GM19467 (cell line): Measurements from ENCODE around the gene ATG4C.
"Not testable (repeated sequence)": the region's sequence is repeated elsewhere in the genome, so short reads cannot be mapped to it uniquely, and the experiment has no call there.

Experiments
- ATAC-seq: cut with Tn5 transposase; IDR thresholded peaks from one replicate; pipeline ENCODE4 v1.9.1; 2021; ENCODE audit warnings: mild to moderate bottlenecking, moderate library complexity; ENCODE audit not compliant: unreplicated experiment

ATG4C gene

DNA sequence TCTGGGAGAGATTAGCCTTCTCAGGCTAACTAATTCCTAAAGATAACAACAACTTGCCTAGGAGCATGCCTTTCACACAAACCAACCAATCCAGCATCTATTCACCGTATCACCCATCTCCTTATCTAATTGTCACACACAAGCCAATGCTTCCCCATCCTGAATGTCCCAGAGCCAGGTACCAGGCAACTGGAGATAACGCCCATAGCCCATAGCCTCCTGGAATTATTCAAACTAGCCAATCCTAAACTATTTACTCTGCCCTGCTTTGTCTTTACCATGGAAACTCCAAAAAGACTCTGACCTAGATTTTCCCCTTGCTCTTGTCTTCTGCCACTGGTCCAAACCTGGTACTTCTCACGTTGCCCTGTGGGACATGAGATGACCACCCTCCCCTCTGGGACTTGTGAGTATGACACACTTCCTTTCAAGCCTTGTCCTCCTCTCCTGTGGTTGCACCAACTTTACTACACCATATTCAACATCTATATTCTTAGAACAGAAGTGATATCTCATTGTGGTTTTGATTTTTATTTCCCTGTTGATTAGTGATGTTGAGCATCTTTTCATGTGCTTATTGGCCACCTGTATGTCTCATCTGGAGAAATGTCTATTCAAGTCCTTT, 8.8 kb upstream of the ATG4C start:
- ATAC-seq = no peak

DNA sequence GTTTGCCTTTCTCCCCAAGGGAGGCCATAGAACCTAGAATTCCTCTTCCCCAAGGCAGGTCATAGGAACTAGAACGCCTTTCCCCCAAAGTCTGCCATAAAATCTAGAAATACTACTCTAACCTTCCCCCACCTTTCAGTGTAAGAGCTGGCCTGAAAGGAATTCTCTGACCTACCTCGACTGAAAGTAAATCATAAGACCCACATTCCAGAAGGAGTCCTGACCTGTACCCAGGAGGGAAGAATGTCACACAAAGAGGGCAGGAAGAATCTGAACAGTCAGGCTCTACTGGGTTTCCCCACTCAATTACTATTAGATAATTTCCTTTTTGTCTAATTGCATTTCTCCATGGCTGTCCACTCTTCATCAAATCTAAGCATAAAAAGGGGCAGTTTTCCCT, 5.7 kb upstream of the ATG4C start:
- ATAC-seq = no peak

DNA sequence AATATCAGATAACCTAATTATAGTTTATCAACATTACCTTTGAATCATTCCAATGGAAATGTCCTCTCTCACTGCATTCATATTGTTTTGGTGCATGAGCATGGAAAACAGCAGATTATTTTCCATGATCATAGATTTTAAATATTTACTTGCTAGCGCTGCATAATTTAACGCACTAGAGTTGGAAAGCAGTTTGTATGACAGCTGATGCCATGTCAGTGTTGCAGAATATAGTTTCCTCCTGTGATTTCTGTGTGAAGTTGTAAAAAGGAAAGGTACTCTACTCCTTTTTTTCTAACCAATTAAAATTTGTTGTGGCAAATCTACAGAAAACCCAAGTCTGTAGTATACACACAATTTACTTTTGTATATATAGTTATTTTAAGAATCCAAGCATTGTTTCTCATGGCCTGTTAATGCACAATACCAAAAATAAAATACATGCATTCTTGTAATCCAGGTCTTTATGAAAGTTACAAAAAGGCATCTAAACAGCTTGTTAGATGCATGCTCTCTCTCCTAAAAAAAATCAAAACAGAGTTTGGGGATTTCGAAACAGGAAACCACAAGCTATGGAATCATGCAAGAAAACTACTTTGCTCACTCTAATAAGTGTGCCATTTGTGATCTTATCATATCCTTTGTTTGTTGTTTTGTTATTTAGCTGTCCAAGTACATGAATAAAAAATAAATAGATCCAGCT, 1.9 kb upstream of the ATG4C start:
- no peak for ATAC-seq

DNA sequence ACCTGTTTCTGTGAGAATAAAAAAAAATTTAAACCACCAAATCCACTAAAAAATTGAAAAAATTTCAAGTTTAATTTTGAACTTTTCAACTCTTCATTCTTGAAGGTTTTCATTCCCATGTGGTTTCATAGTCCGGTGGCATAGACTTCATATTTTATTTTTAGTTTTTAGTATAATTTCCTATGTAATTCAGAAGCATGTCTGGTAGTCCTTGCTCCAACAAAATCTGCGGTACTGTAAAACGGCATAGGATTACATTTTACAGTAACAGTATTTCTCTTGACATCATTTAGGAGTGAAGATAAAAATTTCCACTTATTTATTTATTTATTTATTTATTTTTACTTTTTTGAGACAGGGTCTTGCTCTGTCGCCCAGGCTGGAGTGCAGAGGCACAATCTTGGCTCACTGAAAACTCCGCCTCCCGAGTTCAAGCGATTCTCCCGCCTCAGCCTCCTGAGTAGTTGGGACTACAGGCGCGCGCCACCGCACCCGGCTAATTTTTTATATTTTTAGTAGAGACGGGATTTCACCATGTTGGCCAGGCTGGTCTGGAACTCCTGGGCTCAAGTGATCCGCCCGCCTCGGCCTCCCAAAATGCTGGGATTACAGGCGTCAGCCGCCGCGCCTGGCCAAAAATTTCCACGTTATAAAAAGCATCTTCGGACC, 1.3 kb upstream of the ATG4C start:
- not testable (repeated sequence) for ATAC-seq

DNA sequence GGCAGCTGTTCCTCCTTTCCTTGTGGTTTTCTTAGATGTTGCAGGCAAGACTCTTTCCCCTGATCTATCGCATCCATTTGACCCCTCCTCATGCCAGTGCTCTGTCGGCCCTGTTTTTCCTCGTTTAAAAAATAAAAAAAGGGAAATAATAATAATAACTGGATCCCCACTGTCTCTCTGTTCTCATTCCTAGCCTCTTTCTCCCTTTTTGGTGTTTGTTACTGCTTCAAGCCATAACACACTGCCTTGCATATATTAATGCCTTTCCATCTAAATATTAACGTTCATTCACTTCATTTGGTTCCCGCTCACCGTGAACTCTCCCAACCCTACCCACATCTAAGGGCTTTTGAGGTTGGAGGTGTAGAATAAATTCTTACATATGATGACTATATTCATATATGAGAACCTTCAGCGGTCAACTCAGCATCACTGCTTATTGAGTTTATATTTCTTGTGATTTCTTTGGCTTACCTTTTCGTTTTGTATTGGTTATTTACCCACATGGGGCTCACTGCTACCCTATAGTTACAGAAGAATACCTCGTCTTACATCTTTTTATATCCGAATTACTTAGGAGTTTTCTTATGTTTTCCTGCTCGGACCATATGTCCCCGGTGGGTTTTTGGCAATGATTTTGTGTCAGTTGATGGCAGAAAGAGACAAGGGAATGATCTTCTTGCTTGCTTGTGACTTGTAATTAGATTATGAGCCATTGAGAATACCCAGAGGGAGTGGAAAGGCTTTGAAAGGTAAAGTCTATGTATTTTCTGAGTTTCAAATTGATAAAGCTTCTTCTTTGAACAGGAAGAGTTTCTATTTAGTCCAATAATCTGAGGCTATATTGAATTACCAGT, 805 bp downstream of the ATG4C start:
- peak; percentile 11 for ATAC-seq

DNA sequence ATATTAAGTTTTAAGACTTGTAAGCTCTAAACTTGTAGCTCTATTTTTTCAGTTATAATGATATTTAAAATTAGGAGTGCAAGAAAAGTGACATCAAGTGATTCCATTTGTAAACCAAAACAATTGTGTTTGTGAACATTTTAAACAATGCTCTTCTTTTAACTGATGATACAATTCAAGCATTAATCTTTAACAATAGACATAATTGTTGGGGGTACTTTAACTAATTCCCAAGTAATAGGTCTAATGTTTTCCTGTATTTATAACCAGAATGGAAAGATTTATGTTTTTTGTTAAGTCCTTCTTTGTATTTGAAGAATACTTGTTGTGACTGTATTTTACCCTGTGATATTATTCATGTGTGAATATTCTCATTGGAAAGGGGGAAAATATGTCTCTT, 6.8 kb downstream of the ATG4C start:
- ATAC-seq = no peak

DNA sequence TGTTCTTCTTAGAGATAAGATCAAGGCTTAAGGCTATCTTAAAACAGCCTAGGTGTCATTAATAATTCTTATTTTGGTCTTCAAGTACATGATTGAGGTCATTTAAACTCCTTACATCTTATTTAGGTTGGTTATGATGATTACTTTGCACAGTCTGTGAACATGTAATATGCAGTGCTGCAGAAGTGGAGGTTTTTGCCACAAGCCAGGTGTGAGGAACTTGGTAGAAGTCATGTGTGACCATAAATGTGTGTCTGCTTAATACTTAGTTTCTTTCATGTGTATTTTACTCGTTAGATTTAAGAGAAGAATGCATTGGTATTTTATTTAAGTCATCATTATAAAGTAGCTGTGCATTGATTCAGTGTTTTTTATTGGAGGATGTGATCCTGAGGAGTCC, 10.1 kb downstream of the ATG4C start:
- no peak for ATAC-seq

DNA sequence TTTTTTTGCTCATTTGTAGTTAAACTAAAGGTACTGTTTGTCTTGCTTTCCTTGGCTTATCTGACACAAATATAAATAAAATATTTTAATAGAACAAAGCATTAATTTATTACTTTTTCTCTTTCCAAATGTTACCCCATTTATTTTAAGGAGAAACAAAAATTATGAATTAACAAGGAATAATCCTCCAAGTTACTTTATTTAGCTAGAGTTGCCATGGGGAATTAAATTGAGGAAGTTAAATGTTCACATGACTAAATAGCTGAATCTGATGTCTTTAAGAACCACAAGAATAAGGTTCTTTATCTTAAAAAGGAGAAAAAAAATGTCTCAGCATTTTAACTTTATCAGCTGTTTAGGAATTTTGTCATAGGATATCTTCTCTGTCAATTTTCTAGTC, 12.3 kb downstream of the ATG4C start:
- no peak for ATAC-seq

DNA sequence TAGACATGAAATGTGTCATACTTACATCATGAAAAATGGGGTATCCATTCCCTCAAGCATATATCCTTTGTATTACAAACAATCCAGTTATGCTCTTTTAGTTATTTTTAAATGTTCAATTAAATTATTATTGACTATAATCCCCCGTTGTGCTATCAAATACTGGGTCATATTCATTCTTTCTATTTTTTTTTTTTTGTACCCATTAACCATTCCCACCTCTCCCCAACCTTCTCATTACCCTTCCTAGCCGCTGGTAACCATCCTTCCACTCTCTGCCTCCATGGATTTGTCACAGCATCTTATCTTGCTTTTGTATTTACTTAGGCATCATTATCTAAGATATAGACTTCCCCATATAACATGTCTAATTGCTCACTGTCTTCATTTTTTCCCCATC, 15.8 kb downstream of the ATG4C start:
- no peak for ATAC-seq

DNA sequence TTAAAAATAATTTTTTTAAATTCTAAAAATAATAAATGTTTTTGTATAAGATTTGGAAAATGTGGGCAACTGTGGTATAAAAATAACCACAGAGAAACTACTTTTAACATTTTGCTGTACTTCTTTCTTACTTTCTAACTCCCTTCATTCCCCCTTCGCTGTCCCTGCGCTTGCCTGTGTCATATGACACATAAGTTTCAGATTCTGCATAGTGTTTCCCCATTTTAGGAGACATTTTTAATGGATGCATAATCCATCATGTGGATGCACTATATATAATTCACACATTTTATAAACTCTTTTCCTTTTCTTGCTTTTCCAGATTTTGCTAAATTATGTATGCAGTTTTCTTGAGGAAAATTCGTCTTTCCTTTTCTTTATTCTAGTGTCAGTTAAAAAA, 16.3 kb downstream of the ATG4C start:
- no peak for ATAC-seq

DNA sequence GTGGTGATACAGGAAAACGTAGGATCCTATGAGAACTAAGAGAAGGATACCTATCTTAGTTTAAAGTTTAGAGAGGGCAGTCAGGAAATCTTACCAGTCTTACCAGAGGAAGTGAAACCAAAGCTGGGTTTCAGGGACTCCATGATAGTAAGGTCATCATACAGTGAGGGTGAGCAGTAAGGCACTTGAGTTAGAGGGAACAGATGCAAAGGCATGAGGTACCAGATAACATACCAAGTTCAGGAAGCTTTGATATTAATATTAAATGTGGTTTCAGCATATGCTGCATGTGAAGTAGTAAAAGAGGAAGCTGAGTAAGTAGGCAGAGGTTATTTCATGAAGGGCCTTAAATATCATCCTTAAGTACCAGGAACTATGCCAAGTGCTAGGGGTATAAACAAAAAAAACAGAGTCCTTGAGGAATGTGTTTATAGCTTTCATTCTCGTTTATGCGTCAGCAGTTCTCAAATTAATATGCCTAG, 16.9 kb downstream of the ATG4C start:
- ATAC-seq = peak; percentile 100

DNA sequence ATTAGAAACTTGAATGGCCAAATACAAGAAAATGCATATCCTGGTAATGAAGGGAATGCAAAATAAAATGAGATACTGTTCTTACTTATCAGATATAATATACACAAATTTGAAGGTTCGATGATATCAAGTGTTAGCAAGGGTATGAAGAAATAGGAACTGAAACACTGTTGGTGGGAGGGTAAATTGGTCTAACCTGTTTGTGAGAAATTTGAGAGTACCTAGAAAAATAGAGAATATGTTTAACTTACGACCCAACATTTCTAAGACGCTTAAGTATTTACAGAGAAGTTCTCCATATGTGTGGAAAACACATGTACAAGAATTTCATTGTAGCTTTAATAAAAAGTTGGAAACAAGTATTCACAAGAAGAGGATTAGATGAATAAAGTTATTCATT, 25.9 kb downstream of the ATG4C start:
- ATAC-seq = no peak

DNA sequence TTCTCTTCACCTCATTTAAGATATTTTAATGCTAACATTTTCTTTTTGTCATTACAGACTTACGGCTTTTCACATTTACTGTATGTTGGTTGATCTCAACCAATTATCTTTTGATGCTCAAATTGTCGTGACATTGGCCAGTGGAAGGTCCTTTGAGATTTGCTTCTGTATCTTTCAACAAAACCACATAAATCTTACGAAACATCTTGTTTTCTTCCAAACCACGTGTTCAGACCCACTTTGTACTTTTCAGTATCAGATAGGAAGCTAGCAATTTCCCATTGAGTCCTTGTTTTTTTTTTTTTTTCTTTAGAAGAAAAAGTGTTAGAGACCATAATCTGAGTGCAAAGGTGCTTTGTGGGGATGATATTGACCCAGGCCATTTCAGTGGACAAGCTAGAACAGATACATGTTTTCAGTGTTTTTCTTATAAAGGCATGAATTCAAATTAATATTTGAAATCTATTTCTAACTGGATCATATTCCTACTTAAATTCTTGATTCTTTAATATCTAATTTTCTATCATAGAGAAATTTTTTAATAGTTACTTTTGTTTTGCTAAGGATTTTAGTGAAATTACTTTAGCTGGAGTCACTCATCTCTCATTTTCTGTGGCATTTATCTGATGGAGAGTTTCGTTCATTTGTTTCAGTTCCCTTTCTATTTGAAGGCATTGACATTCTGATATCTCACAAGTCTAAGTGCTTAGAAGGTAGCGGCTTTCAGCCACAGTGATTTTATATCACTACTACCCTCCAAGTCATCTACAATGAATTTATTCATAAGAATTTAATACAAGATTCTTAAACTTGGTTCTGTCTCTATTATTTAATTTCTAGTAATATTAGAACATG, 26.7 kb downstream of the ATG4C start:
- peak; percentile 89 for ATAC-seq

DNA sequence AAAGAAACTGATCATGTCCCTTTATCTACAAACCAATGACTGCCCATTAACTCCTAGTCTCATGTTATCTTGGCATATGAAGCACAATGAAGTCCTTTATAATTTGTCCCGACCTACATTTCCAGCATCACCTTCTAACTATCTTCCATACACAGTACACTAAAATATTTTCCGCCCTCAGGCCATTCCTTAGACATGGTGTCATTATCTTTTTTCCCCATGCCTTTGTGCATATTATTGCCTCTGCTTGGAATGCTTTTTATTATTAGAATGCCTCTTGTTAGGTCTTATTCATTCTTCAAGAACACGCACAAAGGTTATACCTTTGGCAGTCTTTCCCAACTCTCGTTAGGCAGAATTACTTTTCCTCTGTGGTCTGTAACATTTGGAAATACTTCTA, 39.6 kb downstream of the ATG4C start:
- ATAC-seq = no peak

DNA sequence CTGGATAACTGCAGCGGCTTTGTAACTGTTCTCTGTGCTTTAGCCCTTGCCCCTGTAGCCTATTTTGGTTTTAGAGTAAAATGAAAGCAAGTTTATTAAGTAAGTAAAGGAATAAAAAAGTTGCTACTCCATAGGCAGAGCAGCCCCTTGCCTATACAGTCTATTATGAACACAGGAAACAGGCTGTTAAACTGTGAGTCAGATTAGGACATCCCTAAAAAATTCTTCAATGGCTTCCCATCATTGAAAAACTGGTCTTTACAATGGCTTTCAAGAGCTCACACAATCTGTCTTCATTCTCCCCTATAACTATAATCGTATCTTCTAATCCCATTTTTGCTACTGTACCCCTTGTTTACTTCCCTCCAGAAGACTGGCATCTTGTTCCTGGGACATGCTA, 43.0 kb downstream of the ATG4C start:
- ATAC-seq = no peak

DNA sequence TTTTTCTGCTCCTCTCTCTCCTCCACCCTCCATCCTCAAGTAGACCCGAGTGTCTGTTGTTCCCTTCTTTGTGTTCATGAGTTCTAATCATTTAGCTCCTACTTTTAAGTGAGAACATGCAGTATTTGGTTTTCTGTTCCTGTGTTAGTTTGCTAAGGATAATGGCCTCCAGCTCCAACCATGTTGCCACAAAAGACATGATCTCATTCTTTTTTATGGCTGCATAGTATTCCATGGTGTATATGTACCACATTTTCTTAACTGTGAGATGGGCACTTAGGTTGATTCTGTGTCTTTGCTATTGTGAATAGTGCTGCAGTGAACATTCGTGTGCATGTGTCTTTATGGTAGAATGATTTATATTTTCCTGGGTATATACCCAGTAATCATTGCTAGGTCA, 43.9 kb downstream of the ATG4C start:
- ATAC-seq = not testable (repeated sequence)

DNA sequence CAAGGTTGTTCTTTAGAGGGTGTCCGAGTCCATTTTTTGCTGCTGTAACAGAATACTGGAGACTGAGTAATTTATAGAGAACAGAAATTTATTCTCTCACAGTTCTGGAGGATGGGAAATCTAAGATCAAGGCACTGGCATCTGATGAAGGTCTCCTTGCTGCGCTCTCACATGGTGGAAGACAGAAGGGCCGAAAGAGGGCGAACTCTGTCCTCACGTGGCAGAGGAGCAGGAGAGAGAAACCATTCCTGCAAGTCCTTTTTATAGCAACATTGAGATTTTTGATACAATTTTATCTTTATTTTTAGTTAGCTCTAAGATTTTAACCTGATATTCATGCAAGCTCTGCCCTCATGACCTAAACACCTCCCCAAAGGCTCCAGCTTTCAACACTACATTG, 48.3 kb downstream of the ATG4C start:
- no peak for ATAC-seq

DNA sequence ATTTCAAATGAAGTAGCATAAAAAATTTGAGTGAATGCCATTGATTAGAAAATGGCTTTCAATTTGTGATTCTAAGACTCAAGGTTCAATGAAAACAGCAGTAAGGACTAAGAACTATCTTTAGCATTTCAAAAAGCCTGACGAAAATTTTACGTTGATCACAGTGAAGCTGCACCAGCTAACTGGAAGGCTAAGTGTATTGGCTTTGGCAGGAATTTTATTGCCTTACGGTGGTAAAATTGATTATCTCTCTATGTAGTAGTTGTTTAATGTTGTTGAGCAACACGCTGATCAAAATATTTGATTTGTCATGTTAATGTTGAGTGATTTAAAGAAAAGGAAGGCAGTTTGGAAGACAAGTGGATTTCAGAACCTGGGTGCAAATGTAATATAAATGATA, 49.6 kb downstream of the ATG4C start:
- ATAC-seq = no peak

DNA sequence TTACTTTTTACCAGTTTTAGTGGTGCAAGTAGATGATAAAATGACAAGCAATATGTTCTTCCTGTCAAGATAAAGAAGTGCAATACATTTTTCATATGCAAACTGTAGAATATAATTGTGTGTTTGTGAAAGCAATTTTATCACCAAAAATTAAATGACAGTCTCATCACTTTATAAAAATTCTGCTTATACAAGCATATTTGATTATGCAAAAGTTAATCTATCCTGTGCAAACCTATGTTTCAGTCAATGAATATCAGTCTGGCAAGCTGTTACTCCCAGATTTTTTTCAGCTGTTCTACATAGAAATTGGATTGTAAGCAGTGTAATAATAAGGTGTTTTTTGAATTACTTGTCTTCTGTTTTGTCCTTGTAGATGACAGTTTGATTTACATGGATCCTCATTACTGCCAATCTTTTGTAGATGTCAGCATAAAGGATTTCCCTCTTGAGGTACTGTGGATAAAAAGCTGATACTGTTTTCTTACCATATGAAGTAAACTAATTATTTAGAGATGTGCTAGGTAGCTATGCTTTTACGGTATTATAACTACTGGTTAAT, 50.5 kb downstream of the ATG4C start:
- no peak for ATAC-seq
